T-cell (primary cell): Measurements from ENCODE around the gene NPDC1. TPM values are rescaled to one million over a fixed set of nuclear protein-coding genes. Genes with fewer than 3 reads are reported as not detected.

ENCODE experiments used
- ATAC-seq, 4 experiments: fragments of 200-7000 bp in 3 of 4; fragments of 150-1000 bp in 1 of 4; cut with Tn5 transposase; replicated peaks in 1 of 4; 1 replicate in 3 of 4; 2 replicates in 1 of 4; pipeline ENCODE4 v1.10.0; 2021; ENCODE audit warnings: moderate library complexity in 3 of 4, mild to moderate bottlenecking in 2 of 4, moderate number of reproducible peaks in 1 of 4
- CTCF ChIA-PET, 2 donors: fragments of 300-600 bp; sonication (Branson Sonifier 250); formaldehyde crosslinking; loops; one replicate each; lab custom pipeline; 2022; ENCODE audit warnings: antibody characterized with exemption in 2 of 2; lab: Charles Lee
- POLR2A ChIA-PET, 2 donors: fragments of 300-600 bp; sonication (Branson Sonifier 250); formaldehyde crosslinking; loops; one replicate each; lab custom pipeline; 2022; ENCODE audit warnings: antibody characterized with exemption in 2 of 2; lab: Charles Lee
- DNase-seq, 35 experiments: peaks; one replicate each; pipeline versions ENCODE4 v3.0.0 to v3.0.0-alpha.2; 2013 to 2023
- H3K27ac ChIP-seq: one replicate; pipeline ENCODE4 v1.5.1; 2013; ENCODE audit warnings: low read length
- H3K27me3 ChIP-seq, 2 experiments: replicated peaks in 1 of 2; 1 replicate in 1 of 2; 2 replicates in 1 of 2; pipeline versions ENCODE4 v1.6.1 to v1.7.0; 2013; ENCODE audit warnings: low read length in 1 of 2, mixed read lengths in 1 of 2; ENCODE audit not compliant: control insufficient read depth in 2 of 2, insufficient read depth in 2 of 2; ENCODE audit errors: extremely low read depth in 1 of 2
- H3K36me3 ChIP-seq, 2 donors: 1 replicate in 1 of 2; 2 replicates in 1 of 2; pipeline versions ENCODE4 v1.6.1 to v1.7.0; 2013; ENCODE audit warnings: low read length in 1 of 2; ENCODE audit not compliant: control insufficient read depth in 2 of 2, insufficient read depth in 1 of 2; ENCODE audit errors: extremely low read depth in 1 of 2
- H3K4me1 ChIP-seq, 2 experiments: 1 replicate in 1 of 2; 2 replicates in 1 of 2; pipeline versions ENCODE4 v1.6.1 to v1.7.0; 2013; ENCODE audit warnings: low read length in 2 of 2, mixed read lengths in 1 of 2; ENCODE audit not compliant: insufficient read depth in 2 of 2, control insufficient read depth in 1 of 2; ENCODE audit errors: extremely low read depth in 1 of 2
- H3K4me3 ChIP-seq, 2 donors: 1 replicate in 1 of 2; 2 replicates in 1 of 2; pipeline versions ENCODE4 v1.5.1 to v1.7.0; 2013; ENCODE audit warnings: mild to moderate bottlenecking in 2 of 2, low read length in 1 of 2, moderate library complexity in 1 of 2; ENCODE audit not compliant: control insufficient read depth in 1 of 2; ENCODE audit errors: extremely low read depth in 1 of 2
- H3K9me3 ChIP-seq: 2 replicates; pipeline ENCODE4 v1.7.0; 2013
- H3K27ac Mint-ChIP-seq, 2 donors: one replicate each; pipeline ENCODE4 v1.8.0; 2020 to 2021; ENCODE audit warnings: mild to moderate bottlenecking in 2 of 2, mixed read lengths in 2 of 2
- H3K27me3 Mint-ChIP-seq, 2 donors: one replicate each; pipeline ENCODE4 v1.8.0; 2021 to 2022; ENCODE audit warnings: mixed read lengths in 2 of 2
- H3K36me3 Mint-ChIP-seq: one replicate; pipeline ENCODE4 v1.8.0; 2021; ENCODE audit warnings: mixed read lengths
- H3K4me1 Mint-ChIP-seq, 3 donors: one replicate each; pipeline ENCODE4 v1.8.0; 2020 to 2022; ENCODE audit warnings: mixed read lengths in 3 of 3, mild to moderate bottlenecking in 1 of 3
- H3K4me3 Mint-ChIP-seq, 3 donors: one replicate each; pipeline ENCODE4 v1.8.0; 2020 to 2022; ENCODE audit warnings: mild to moderate bottlenecking in 3 of 3, mixed read lengths in 3 of 3, moderate library complexity in 3 of 3
- H3K9me3 Mint-ChIP-seq, 3 donors: one replicate each; pipeline ENCODE4 v1.8.0; 2020 to 2022; ENCODE audit warnings: mixed read lengths in 3 of 3
- WGBS: methylation state at CpG from one replicate; pipeline ENCODE4 v1.1.5; 2013; ENCODE audit warnings: missing lambda C conversion rate; ENCODE audit not compliant: insufficient coverage; 5-methylcytosine and 5-hydroxymethylcytosine counted together
- total RNA-seq, 35 experiments: library from RNA in 6 of 35; stranded (reverse) in 6 of 35; fragments of 120-200 nt in 1 of 35; gene quantifications; one replicate each; pipeline versions ENCODE4 v1.2.1 to v1.2.4 and lab custom pipeline; 2013 to 2026

Gene NPDC1
- total RNA-seq, 5 donors from 2014 or later (not counting 1 experiment from before 2014, with no cell fraction given), result 32.4 to 76.7 (median 57.0) TPM

- POLR2A ChIA-PET, result no interaction called here
Measured at GRCh38 chr9:137016436-137016835, 29.5 kb downstream of the NPDC1 start.

GRCh38 chr9:137015976-137016375 lies 30.0 kb downstream of the NPDC1 start:
- ATAC-seq, result no peak
- Histone ChIP-seq H3K27me3 (no peaks in the 10 kb centered on the region), H3K9me3 (no peaks in the 10 kb centered on the region), H3K4me1 (peaks cover 0 to under 1% of the 10 kb centered on the region in 2 experiments), H3K36me3 (peaks cover 6 to 57% of the 10 kb centered on the region in 2 donors), H3K4me3 (no peak overlapping the region), H3K27ac (no peak overlapping the region)
- 92% methylated on average over 19 of the region's 21 CpGs for WGBS
- Mint-ChIP-seq H3K36me3 (peaks cover 14% of the 10 kb centered on the region), H3K4me1 (no peaks in the 10 kb centered on the region), H3K27me3 (no peaks in the 10 kb centered on the region), H3K27ac (no peak overlapping the region), H3K9me3 (no peaks in the 10 kb centered on the region), H3K4me3 (no peak overlapping the region)
- POLR2A ChIA-PET, result no interaction called here
- no peak for DNase-seq
- CTCF ChIA-PET, result no interaction called here

More at GRCh38 chr9:137016436-137016835, 29.5 kb downstream of the NPDC1 start:
- Histone ChIP-seq H3K4me3 (no peak overlapping the region), H3K36me3 (peaks cover 6 to 55% of the 10 kb centered on the region in 2 donors), H3K27ac (no peak overlapping the region), H3K27me3 (no peaks in the 10 kb centered on the region), H3K9me3 (no peaks in the 10 kb centered on the region), H3K4me1 (peaks cover 0 to 5% of the 10 kb centered on the region in 2 experiments)
- ATAC-seq (no peak), DNase-seq (no peak)
- Mint-ChIP-seq H3K9me3 (no peaks in the 10 kb centered on the region), H3K27ac (no peak overlapping the region), H3K4me1 (no peaks in the 10 kb centered on the region), H3K36me3 (peaks cover 14% of the 10 kb centered on the region), H3K27me3 (no peaks in the 10 kb centered on the region), H3K4me3 (no peak overlapping the region)
- 98% methylated on average over 9 of the region's 16 CpGs for WGBS
- CTCF ChIA-PET, result no interaction called here

GRCh38 chr9:137015540-137015930 lies 30.4 kb downstream of the NPDC1 start:
- CTCF ChIA-PET, result no interaction called here
- 97% methylated on average over 22 of the region's 25 CpGs for WGBS

GRCh38 chr9:137014776-137015539 lies 31.0 kb downstream of the NPDC1 start:
- Histone ChIP-seq H3K4me1 (no peaks in the 10 kb centered on the region), H3K27me3 (no peaks in the 10 kb centered on the region), H3K27ac (no peak overlapping the region), H3K9me3 (no peaks in the 10 kb centered on the region), H3K4me3 (no peak overlapping the region), H3K36me3 (peaks cover 6 to 49% of the 10 kb centered on the region in 2 donors)
- ATAC-seq (no peak), DNase-seq (no peak)
- ChIA-PET POLR2A (no interaction called here), CTCF (no interaction called here)
- Mint-ChIP-seq H3K27me3 (no peaks in the 10 kb centered on the region), H3K36me3 (peaks cover 14% of the 10 kb centered on the region), H3K9me3 (no peaks in the 10 kb centered on the region), H3K27ac (no peak overlapping the region), H3K4me1 (no peaks in the 10 kb centered on the region), H3K4me3 (no peak overlapping the region)
- 96% methylated on average over 21 of the region's 36 CpGs for WGBS

More at GRCh38 chr9:137015540-137015930, 30.4 kb downstream of the NPDC1 start:
- Mint-ChIP-seq H3K4me3 (no peak overlapping the region), H3K4me1 (no peaks in the 10 kb centered on the region), H3K27me3 (no peaks in the 10 kb centered on the region), H3K27ac (no peak overlapping the region), H3K36me3 (peaks cover 14% of the 10 kb centered on the region), H3K9me3 (no peaks in the 10 kb centered on the region)
- ATAC-seq (no peak), DNase-seq (no peak)
- Histone ChIP-seq H3K27ac (no peak overlapping the region), H3K27me3 (no peaks in the 10 kb centered on the region), H3K9me3 (no peaks in the 10 kb centered on the region), H3K4me3 (no peak overlapping the region), H3K36me3 (peaks cover 6 to 54% of the 10 kb centered on the region in 2 donors), H3K4me1 (no peaks in the 10 kb centered on the region)
- POLR2A ChIA-PET, result no interaction called here

GRCh38 chr9:137014166-137014565 lies 31.8 kb downstream of the NPDC1 start:
- no peaks in the 10 kb centered on the region for H3K4me1 Mint-ChIP-seq
- WGBS, result 89% methylated on average over 22 of the region's 23 CpGs
- no peak for DNase-seq
- H3K27me3 Mint-ChIP-seq, result no peaks in the 10 kb centered on the region
- Histone ChIP-seq H3K27ac (no peak overlapping the region), H3K4me3 (no peak overlapping the region), H3K27me3 (no peaks in the 10 kb centered on the region), H3K9me3 (no peaks in the 10 kb centered on the region), H3K36me3 (peaks cover 6 to 50% of the 10 kb centered on the region in 2 donors), H3K4me1 (peaks cover 0 to 4% of the 10 kb centered on the region in 2 experiments)
- CTCF ChIA-PET, result no interaction called here
- H3K36me3 Mint-ChIP-seq, result peaks cover 14% of the 10 kb centered on the region
- H3K27ac Mint-ChIP-seq, result no peak overlapping the region
- no peak overlapping the region for H3K4me3 Mint-ChIP-seq
- POLR2A ChIA-PET, result no interaction called here
- H3K9me3 Mint-ChIP-seq, result no peaks in the 10 kb centered on the region
- no peak for ATAC-seq

DNA sequence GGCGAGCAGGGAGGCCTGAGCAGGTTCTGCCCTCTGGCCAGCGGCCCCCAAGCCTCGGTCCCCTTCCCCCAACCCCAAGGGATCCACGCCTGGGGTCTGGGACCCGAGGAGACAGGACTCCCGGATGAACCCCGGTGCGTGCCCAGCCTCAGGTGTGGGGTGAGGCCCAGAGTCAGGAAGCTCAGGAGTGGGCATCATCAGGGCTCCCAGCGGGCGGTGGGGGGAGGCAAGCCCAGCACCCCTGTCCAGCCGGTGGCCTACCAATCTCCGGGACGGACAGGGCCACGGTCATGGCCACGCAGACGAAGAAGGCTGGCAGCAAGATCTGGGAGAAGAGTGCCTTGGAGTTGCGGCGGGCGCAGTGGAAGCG lies 32.4 kb downstream of the NPDC1 start:
- Mint-ChIP-seq H3K27me3 (no peaks in the 10 kb centered on the region), H3K36me3 (peaks cover 14% of the 10 kb centered on the region), H3K27ac (no peak overlapping the region), H3K4me1 (no peaks in the 10 kb centered on the region), H3K4me3 (no peak overlapping the region), H3K9me3 (no peaks in the 10 kb centered on the region)
- WGBS, result 94% methylated on average over 14 of the region's 20 CpGs
- H3K4me1 ChIP-seq, result peaks cover 0 to 4% of the 10 kb centered on the region in 2 experiments
- no peak overlapping the region for H3K27ac ChIP-seq
- POLR2A ChIA-PET, result no interaction called here
- no peaks in the 10 kb centered on the region for H3K9me3 ChIP-seq
- DNase-seq, result no peak
- H3K4me3 ChIP-seq, result no peak overlapping the region
- peaks cover 6 to 51% of the 10 kb centered on the region in 2 donors for H3K36me3 ChIP-seq
- CTCF ChIA-PET, result no interaction called here
- H3K27me3 ChIP-seq, result no peaks in the 10 kb centered on the region
- ATAC-seq, result no peak
